Fibroblast of upper back skin (primary cell): Measurements from ENCODE around the gene PEAK3.

Source experiments
- DNase-seq: peaks from one replicate; pipeline ENCODE4 v3.0.0-alpha.2; 2013

PEAK3 gene

GRCh38 chr19:2269244-2270156, 12.5 kb downstream of the PEAK3 start:
- peak; percentile 97 for DNase-seq

DNA sequence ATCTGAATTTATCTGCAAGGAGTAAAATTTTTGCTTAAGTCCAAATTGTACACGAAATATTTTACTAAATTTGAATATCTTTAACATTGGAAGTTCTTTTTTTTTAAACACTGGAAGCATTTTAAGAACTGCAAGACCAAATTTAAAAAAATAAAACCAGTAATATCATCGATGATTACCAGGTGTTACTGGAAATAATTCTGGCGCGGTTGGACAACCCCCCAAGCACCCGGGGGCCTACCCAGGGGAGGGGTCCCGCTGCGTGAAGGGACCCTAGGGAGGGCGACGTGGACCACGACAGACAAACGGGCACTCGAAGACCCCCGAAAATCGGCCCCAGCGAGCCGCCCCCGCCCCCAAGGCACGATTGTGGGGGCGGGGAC, 13.1 kb downstream of the PEAK3 start:
- no peak for DNase-seq

DNA sequence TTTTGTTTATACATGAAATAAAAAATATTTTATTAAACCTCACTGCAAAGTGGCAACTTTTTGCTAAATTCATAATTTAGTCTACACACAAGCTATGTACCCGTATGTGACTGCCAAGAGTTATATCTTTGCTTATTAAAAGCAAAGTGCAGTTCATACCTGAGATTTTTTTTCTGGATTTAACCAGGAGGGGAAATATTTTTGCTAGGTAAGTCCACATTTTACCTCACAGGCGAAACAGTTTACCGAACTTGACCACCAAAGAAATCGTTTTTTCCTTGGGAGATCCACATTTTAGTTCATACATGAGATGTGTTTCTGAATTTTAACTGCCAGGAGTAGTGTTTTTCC, 13.5 kb downstream of the PEAK3 start:
- DNase-seq: no peak

GRCh38 chr19:2266183-2266993, 15.6 kb downstream of the PEAK3 start:
- DNase-seq: peak; percentile 87

- DNase-seq: no peak
Measured at GRCh38 chr19:2261438-2262172, 20.4 kb downstream of the PEAK3 start.

DNA sequence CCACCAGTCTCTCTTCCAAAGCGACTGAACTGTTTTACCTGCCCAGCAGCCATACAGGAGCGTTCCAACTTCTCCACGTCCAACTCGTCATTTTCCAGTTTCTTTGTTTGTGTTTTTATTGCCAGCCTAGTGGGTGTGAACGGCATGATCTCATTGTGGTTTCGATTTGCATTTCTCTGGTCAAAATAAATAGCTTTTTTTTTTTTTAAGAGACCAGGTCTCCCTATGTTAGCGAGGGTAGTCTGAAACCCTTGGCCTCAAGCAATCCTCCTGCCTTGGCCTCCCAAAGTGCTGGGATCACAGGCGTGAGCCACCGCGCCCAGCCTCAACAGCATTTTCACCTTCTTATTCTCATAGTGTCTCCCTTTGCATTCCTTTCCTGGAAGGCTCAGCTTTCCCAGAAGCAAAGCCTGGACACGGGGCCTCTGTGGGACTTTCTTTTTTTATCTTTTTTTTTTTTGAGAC, 21.6 kb downstream of the PEAK3 start:
- DNase-seq: no peak

- no peak for DNase-seq
Measured at GRCh38 chr19:2259336-2259735, 22.6 kb downstream of the PEAK3 start.

DNA sequence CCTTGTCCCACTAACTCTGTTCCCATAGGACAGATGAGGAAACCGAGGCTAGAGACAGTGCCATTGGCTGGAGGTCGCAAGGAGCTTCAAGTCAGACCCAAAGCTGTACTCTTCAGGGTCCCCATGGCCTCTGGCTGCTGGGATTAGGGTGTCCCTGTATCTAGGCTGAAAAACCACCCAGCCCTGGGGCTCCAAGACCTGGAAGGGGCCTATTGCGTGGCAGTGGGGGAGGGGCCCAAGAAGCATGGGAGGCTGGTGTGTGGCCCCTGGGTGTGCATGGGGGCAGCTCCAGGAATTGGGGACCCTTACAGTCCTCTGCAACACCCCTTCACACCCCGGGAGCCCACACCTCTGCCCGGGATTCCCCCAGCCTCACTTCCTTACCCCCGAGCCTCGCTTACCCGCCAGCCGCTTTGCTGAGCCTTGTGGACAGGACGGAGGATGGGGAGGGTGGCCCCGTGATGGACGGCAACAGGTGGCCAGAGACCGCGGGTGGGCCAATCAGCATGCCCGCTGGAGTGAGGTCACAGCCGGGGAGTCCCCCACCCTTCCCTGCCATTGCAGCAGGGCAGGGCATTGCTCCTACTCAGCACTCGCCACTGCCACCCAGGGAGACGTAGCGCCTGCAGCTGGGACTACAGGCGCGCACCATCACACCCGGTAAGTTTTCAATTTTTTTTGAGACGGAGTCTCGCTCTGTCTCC, 25.8 kb downstream of the PEAK3 start, which contains the start of gene JSRP1:
Gene JSRP1, minus strand, starts transcription at position 436 of the 704 bp plus-strand sequence. CDS start 1,103 bp downstream, outside the sequence.
- DNase-seq: no peak

DNA sequence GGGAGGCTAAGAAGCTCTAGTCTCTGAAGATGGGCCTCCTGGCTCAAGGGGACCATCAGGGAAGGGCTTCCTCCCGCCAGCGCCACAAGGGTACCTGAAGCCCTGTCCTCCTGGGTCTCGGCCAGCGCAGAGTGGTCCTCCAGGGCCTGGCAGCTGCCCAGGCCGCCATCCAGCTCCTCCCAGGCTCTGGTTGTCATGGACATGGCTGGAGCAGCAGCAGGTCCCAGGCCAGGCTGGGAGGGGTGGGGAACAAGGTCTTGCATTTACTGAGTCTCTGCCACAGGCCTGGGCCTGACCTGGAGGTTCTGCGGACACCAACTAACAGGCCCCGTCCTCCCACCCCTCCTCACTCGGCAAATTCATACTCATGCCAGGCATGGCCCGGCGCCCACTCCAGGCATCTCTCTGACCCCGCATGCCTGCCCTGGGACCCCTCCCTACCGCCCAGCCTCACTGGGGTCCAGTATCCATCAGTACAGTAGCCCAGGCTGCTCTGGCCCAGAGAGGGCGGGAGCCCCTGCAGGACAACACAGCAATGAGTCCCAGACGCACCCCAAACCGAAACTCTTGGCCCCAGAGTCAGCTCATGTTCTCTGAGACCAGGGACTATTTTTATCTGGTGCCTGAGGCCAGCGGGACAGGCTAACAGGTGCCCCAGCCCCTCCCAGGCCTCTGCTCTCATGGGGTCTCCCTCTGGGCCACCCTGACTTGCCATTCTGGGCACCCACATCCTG, 26.7 kb downstream of the PEAK3 start:
- DNase-seq: no peak

DNA sequence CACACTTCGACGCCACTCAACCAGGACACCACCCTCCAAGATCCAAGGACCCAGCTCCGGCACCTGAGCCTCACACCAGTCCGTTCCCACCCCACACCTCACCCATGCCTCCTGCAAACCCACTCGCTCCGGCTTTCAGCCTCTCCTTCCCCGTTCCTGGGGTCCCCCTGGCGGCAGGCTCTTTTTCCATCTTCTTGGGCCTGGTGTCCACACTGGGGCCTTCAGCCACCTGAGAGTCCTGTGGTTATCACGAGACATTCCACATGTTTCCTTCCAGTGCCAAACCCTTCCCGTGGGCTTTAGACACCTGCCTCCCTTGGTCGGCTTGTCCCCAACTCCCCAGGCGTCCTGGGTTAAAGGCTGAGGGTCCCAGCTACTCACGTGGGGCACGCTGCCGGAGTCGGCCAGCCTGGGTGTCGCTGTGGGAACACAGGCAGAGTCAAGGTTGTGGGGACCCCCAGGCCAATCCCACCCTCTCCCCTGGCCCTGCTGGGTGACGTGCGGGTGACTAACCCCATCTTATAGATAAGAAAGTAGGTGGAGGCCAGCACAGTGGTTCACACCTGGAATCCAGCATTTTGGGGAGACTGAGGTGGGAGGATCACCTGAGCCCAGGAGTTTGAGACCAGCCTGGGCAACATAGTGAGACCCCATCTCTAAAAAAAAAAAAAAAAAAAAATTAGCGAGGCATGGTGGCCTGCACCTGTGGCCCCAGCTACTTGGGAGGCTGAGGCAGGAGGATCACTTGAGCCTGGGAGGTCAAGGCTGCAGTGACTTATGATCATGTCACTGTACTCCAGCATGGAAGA, 27.7 kb downstream of the PEAK3 start:
- DNase-seq: peak; percentile 37

DNA sequence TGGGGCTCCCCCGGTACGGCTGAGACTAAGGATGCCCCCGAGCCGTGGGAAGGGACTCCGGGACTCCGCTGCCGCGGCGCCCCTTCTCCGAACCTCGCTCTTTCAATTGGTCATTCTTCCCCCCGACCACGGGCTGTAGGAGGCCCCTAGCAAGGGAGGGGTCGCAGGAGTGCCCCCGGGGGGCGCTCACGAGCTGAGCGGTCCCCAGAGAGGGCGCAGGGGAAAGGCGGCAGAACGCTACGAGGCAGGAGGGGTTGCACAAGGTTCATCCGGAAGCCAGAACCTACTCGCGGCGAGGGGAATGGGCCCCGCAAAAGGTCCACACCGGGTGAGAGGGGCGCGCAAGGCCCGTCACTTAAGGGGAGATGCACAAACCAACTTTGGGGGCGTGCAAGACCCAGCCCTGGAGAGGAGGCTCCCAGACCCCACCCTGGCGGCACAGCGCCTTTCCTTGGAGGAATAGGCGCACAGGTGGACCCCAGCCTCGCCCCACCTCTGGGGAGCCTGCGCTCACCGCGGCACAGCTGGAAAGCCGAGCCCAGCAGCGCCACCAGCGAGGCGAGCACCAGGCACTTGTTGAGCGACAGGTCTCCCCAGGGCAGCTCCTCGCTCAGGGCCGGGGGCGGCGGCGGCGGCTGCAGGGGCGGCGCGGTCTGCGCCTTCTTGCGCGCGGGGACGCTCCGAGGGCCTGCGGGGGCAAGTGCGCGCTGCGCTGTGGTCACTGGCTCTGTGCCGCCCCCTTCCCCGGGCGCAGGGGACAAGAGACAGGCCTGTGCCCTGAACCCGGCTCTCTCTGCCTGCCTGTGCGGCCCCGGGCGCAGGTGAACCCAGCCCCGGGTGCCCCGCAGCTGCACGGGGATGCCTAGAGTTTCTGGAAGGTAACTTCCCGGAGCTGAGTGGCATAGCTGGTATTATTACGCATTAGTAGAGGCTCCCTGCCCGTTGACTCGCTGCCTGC, 28.6 kb downstream of the PEAK3 start:
- DNase-seq: no peak

GRCh38 chr19:2252797-2253105, 29.2 kb downstream of the PEAK3 start:
- no peak for DNase-seq

GRCh38 chr19:2252055-2252796, 29.7 kb downstream of the PEAK3 start:
- DNase-seq: no peak

DNA sequence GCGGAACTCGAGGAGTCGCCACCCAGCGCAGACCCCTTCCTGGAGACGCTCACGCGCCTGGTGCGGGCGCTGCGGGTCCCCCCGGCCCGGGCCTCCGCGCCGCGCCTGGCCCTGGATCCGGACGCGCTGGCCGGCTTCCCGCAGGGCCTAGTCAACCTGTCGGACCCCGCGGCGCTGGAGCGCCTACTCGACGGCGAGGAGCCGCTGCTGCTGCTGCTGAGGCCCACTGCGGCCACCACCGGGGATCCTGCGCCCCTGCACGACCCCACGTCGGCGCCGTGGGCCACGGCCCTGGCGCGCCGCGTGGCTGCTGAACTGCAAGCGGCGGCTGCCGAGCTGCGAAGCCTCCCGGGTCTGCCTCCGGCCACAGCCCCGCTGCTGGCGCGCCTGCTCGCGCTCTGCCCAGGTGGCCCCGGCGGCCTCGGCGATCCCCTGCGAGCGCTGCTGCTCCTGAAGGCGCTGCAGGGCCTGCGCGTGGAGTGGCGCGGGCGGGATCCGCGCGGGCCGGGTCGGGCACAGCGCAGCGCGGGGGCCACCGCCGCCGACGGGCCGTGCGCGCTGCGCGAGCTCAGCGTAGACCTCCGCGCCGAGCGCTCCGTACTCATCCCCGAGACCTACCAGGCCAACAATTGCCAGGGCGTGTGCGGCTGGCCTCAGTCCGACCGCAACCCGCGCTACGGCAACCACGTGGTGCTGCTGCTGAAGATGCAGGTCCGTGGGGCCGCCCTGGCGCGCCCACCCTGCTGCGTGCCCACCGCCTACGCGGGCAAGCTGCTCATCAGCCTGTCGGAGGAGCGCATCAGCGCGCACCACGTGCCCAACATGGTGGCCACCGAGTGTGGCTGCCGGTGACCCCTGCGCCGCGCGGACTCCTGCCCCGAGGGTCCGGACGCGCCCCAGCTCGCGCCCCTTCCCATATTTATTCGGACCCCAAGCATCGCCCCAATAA, 30.6 kb downstream of the PEAK3 start:
- no peak for DNase-seq

GRCh38 chr19:2250766-2251105, 31.2 kb downstream of the PEAK3 start:
- DNase-seq: no peak

DNA sequence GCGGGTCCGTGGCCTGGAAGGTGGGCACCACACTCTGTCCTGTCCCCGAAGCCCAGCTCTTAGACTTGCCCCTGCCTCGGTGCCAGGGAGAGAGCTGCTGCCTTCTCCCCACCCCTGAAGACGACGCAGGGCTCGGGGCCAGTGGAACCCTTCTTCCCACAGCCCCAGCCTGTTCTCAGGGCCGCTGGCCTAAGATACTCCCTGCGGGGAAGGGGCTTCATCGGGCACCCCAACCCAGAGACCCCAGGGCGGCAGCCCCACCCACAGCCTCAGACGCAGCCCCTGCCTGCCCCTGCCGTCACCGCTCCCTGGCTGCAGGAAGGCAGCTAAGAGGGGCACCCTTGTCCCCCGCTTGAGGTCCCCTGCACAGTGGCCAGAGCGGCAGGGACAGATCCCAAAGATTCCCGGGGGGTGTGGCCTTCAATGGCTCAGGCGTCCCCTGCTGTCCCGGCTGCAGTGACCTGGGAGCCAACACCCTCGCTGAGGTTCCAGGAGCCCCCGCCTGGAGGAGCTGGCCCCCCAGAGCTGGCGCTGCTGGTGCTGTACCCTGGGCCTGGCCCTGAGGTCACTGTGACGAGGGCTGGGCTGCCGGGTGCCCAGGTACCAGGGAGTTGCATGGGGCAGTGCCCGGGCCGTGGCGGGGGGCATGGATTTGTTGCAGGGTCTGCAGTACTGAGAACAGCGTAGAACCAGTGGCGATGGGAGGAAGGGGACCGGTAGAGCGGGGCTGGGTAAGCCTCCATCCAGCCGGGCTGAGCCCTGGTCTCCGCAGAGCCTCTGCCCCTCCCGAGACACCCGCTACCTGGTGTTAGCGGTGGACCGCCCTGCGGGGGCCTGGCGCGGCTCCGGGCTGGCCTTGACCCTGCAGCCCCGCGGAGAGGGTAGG, 31.9 kb downstream of the PEAK3 start:
- DNase-seq: no peak
